DMS153 treated with DMSO at 0.1 percent for 48 hours (cell line): ENCODE data around the gene KRABD2.
A peak's percentile ranks its signal among the peaks of the same experiment; 100 is the strongest.
"Not testable (repeated sequence)": the region's sequence is repeated elsewhere in the genome, so short reads cannot be mapped to it uniquely, and the experiment has no call there.

Experiments
- DNase-seq: peaks from one replicate; lab custom pipeline; 2025; ENCODE audit not compliant: unreplicated experiment; lab: John Stamatoyannopoulos, UW

KRABD2 gene

GRCh38 chr17:8392674-8393469, 16.4 kb upstream of the KRABD2 start:
- DNase-seq = no peak

- DNase-seq = no peak
These were observed 15.8 kb upstream of the KRABD2 start for GRCh38 chr17:8392274-8392673.

GRCh38 chr17:8391711-8392110, 15.2 kb upstream of the KRABD2 start:
- DNase-seq = no peak

- no peak for DNase-seq
These were observed 11.6 kb upstream of the KRABD2 start for GRCh38 chr17:8387914-8388651.

GRCh38 chr17:8386841-8387240, 10.3 kb upstream of the KRABD2 start:
- DNase-seq = no peak

- no peak for DNase-seq
These were observed 8.4 kb upstream of the KRABD2 start for GRCh38 chr17:8384801-8385378.

- peak; percentile 72 for DNase-seq
These were observed 6.8 kb upstream of the KRABD2 start, which contains the start of gene RPL26 for GRCh38 chr17:8383143-8383822. RPL26 (minus strand) TSS chr17:8383193; CDS start chr17:8382310, 883 bp downstream.

- no peak for DNase-seq
These were observed 6.3 kb upstream of the KRABD2 start for GRCh38 chr17:8382880-8383142.

- DNase-seq = no peak
These were observed 5.8 kb upstream of the KRABD2 start for GRCh38 chr17:8382052-8382879.

GRCh38 chr17:8380049-8380448, 3.5 kb upstream of the KRABD2 start:
- no peak for DNase-seq

GRCh38 chr17:8378117-8378516, 1.6 kb upstream of the KRABD2 start:
- not testable (repeated sequence) for DNase-seq

GRCh38 chr17:8377422-8377821, 918 bp upstream of the KRABD2 start:
- DNase-seq = no peak

GRCh38 chr17:8375738-8376259, 705 bp downstream of the KRABD2 start:
- DNase-seq = no peak

GRCh38 chr17:8373856-8374255, 2.6 kb downstream of the KRABD2 start:
- not testable (repeated sequence) for DNase-seq

- DNase-seq = no peak
These were observed 4.1 kb downstream of the KRABD2 start for GRCh38 chr17:8372422-8372821.

- no peak for DNase-seq
These were observed 4.7 kb downstream of the KRABD2 start for GRCh38 chr17:8371786-8372185.

GRCh38 chr17:8369944-8370343, 6.6 kb downstream of the KRABD2 start:
- no peak for DNase-seq

GRCh38 chr17:8368193-8368592, 8.3 kb downstream of the KRABD2 start:
- no peak for DNase-seq

- no peak for DNase-seq
These were observed 10.3 kb downstream of the KRABD2 start for GRCh38 chr17:8366231-8366630.

GRCh38 chr17:8365143-8365542, 11.4 kb downstream of the KRABD2 start:
- DNase-seq = no peak
